Bronchial epithelial cell (primary cell): ENCODE data around the gene AKT3. TPM values are rescaled to one million over a fixed set of nuclear protein-coding genes. Genes with fewer than 3 reads are reported as not detected.

Experiments used
- DNase-seq: peaks from one replicate; pipeline ENCODE4 v3.0.0-alpha.2; 2010; ENCODE audit warnings: low read depth
- FAIRE-seq: peaks from 2 replicates; lab custom pipeline; 2011; peaks lifted over from hg19 to GRCh38; lab: Jason Lieb, UNC
- H3K27me3 ChIP-seq: 2 replicates; pipeline ENCODE4 v1.5.1; 2011; ENCODE audit warnings: low read length; ENCODE audit not compliant: control insufficient read depth, insufficient read depth
- H3K36me3 ChIP-seq: 2 replicates; pipeline ENCODE4 v1.5.1; 2011; ENCODE audit warnings: low read length; ENCODE audit not compliant: control insufficient read depth, insufficient read depth
- H3K4me3 ChIP-seq: 2 replicates; pipeline ENCODE4 v1.5.1; 2011; ENCODE audit warnings: mild to moderate bottlenecking, low read depth, low read length, control low read depth
- CTCF ChIP-seq: IDR thresholded peaks from 2 replicates; pipeline ENCODE4 v1.5.1; 2011; ENCODE audit warnings: mild to moderate bottlenecking, moderate library complexity, low read length, control low read depth, inconsistent platforms; ENCODE audit not compliant: insufficient read depth, severe bottlenecking
- total RNA-seq: library from RNA; depleted of rRNA; stranded (reverse); fragments of >200 nt; gene quantifications from 2 replicates; pipeline ENCODE4 v1.2.1, GENCODE V29; 2014

AKT3 gene
- total RNA-seq, 1 donor from 2014 or later = 7.9 TPM

- FAIRE-seq (no peak), DNase-seq (peak; percentile 59)
- no peak overlapping the region for H3K4me3 ChIP-seq
- no peak for TF ChIP-seq CTCF
- no peaks in the 10 kb centered on the region for H3K36me3 ChIP-seq
- no peaks in the 10 kb centered on the region for H3K27me3 ChIP-seq
Observed at GRCh38 chr1:243730487-243731150, 119.4 kb downstream of the AKT3 start.

GRCh38 chr1:243729956-243730355 lies 120.1 kb downstream of the AKT3 start:
- DNase-seq (no peak), FAIRE-seq (no peak)
- no peak for TF ChIP-seq CTCF
- Histone ChIP-seq H3K4me3 (no peak overlapping the region), H3K27me3 (no peaks in the 10 kb centered on the region), H3K36me3 (no peaks in the 10 kb centered on the region)

GRCh38 chr1:243727503-243728203 lies 122.4 kb downstream of the AKT3 start:
- DNase-seq = no peak
- Histone ChIP-seq H3K27me3 (no peaks in the 10 kb centered on the region), H3K36me3 (no peaks in the 10 kb centered on the region), H3K4me3 (no peak overlapping the region)
- TF ChIP-seq CTCF = no peak
- FAIRE-seq = peak; percentile 70

- no peak for TF ChIP-seq CTCF
- H3K36me3 ChIP-seq = no peaks in the 10 kb centered on the region
- DNase-seq (no peak), FAIRE-seq (no peak)
- H3K4me3 ChIP-seq = no peak overlapping the region
- H3K27me3 ChIP-seq = no peaks in the 10 kb centered on the region
Observed at GRCh38 chr1:243726806-243727502, 123.1 kb downstream of the AKT3 start.

GRCh38 chr1:243725846-243726245 lies 124.2 kb downstream of the AKT3 start:
- DNase-seq (no peak), FAIRE-seq (no peak)
- no peak overlapping the region for H3K4me3 ChIP-seq
- H3K36me3 ChIP-seq = no peaks in the 10 kb centered on the region
- H3K27me3 ChIP-seq = no peaks in the 10 kb centered on the region
- TF ChIP-seq CTCF = no peak
